Right renal cortex interstitium (tissue), 3 donors: ENCODE measurements around the gene ADCYAP1. TPM values are rescaled to one million over a fixed set of nuclear protein-coding genes. Genes with fewer than 3 reads are reported as not detected.

Source experiments
- DNase-seq, 3 donors: peaks; one replicate each; pipeline ENCODE4 v3.0.0-alpha.2; 2013; ENCODE audit warnings: low read depth in 3 of 3, low spot score in 2 of 3
- polyA plus RNA-seq, 3 donors: library from polyadenylated mRNA; unstranded; fragments of 120-200 nt; gene quantifications; one replicate each; pipeline ENCODE4 v1.2.1, GENCODE V29; 2013; ENCODE audit not compliant: insufficient read length in 3 of 3

ADCYAP1 gene
- polyA plus RNA-seq, 3 donors, result 0.12 to 0.24 (median 0.14) TPM

- no peak for DNase-seq
These were observed 53.2 kb downstream of the ADCYAP1 start for GRCh38 chr18:957829-958228.

GRCh38 chr18:959854-960253 lies 55.2 kb downstream of the ADCYAP1 start:
- no peak for DNase-seq

Other genes with a start within 250 kb of the ADCYAP1 start
- gene TYMS, start 247.2 kb upstream of the ADCYAP1 start, polyA plus RNA-seq, result 100 to 1,000 TPM; 114 to 136 (median 119) TPM
- 10 to 100 TPM; 69.8 to 72.7 (median 69.8) TPM for gene ENOSF1, start 192.2 kb upstream of the ADCYAP1 start, polyA plus RNA-seq
- gene YES1, start 92.6 kb upstream of the ADCYAP1 start, polyA plus RNA-seq, result 10 to 100 TPM; 72.4 to 74.5 (median 74.2) TPM